HG03378 (cell line): ENCODE results near the gene WDPCP.
"Not testable (repeated sequence)": the region's sequence is repeated elsewhere in the genome, so short reads cannot be mapped to it uniquely, and the experiment has no call there.

ENCODE experiments used
- ATAC-seq: cut with Tn5 transposase; IDR thresholded peaks from one replicate; pipeline ENCODE4 v1.9.1; 2021; ENCODE audit warnings: mild to moderate bottlenecking, moderate library complexity; ENCODE audit not compliant: unreplicated experiment

Gene WDPCP, protein sequence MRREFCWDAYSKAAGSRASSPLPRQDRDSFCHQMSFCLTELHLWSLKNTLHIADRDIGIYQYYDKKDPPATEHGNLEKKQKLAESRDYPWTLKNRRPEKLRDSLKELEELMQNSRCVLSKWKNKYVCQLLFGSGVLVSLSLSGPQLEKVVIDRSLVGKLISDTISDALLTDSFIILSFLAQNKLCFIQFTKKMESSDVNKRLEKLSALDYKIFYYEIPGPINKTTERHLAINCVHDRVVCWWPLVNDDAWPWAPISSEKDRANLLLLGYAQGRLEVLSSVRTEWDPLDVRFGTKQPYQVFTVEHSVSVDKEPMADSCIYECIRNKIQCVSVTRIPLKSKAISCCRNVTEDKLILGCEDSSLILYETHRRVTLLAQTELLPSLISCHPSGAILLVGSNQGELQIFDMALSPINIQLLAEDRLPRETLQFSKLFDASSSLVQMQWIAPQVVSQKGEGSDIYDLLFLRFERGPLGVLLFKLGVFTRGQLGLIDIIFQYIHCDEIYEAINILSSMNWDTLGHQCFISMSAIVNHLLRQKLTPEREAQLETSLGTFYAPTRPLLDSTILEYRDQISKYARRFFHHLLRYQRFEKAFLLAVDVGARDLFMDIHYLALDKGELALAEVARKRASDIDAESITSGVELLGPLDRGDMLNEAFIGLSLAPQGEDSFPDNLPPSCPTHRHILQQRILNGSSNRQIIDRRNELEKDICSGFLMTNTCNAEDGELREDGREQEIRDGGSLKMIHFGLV

DNA sequence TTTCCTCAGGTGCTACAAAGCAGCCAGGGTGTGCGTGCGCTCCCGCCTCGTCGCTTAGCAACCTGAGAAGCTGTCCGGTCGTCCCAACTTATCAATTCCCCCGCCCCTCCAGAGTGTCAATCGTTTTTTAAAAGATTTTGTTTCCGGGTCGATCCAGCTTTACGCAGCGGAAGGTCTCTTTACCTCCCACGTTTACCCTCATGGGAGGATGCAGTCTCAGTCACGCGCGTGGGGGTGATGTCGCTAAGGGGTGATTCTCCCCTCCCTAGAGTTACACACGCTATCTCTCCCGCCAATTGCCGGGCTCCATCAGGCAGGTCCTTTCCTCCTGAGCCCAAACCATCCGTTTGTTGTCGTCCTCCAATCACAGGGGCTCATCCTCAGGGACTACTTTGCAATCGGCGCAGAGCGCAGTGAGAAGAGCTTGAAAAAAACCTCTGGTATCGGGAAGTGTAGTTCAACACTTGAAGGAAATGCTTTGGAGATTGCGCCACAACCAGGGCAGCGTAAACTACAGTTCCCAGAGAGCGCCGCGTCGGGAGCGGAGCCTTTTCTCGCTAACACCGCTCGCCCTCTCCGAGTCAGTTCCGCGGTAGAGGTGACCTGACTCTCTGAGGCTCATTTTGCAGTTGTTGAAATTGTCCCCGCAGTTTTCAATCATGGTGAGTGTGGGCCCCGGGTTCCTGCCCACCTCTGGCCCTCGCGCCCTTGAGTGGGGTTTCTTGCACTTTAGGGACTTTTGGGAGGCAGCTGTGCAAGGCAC lies at the start of gene WDPCP, which contains the start of gene MDH1:
WDPCP (minus strand) TSS at position 93 of the 763 bp plus-strand sequence. CDS start 206 bp downstream, outside the sequence.
MDH1 (plus strand) TSS at position 579 of the 763 bp plus-strand sequence; CDS start at position 660, 81 bp downstream.
- ATAC-seq = peak; percentile 90

GRCh38 chr2:63632382-63632781 lies 44.1 kb upstream of the WDPCP start:
- no peak for ATAC-seq

- ATAC-seq = no peak
These were observed 43.2 kb upstream of the WDPCP start for GRCh38 chr2:63631501-63631900.

DNA sequence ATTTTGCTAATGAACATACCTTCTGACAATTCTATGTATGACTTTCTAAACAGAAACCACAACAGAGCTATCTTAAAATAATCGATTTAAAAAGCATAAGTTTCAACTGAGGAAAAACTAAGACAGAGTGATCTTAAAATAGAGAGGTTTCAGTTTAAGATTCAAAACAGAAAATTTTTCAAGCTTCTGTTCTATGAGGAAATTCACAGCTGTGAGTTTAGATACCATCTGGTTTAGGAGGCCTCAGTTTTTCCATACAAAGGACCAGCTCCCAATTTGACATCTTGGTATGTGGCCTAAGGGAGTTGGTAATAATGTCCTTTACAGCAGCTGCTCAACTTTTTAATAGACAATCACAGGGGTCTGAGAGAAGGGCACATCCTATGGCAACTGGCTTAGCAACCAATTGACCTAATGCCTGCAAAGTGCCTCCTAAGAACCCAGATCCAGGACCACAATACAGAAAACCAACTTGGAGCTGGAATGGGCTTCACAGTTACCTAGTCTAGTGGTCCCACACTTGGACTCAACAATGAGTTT lies 40.2 kb upstream of the WDPCP start:
- no peak for ATAC-seq

- ATAC-seq = no peak
These were observed 39.6 kb upstream of the WDPCP start for GRCh38 chr2:63627866-63628265.

GRCh38 chr2:63623763-63624162 lies 35.5 kb upstream of the WDPCP start:
- ATAC-seq = not testable (repeated sequence)

DNA sequence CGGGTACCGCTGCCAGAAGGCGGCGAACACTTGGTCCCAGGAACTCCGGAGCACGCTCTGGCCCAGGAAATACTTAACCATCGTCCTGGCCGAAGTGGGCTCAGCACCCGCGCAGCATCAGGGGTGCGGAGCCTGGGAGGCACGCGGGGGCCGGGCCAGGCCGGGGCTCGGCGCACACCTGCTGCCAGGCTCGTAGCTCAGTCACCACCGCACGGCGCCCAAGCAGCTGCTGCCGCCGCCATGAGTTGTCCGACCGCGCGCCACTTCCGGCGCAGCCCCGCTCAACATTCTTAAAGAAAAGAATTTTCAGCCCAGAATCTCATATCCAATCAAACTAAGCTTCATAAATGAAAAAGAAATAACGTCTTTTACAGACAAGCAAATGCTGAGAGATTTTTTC lies 34.5 kb upstream of the WDPCP start:
- ATAC-seq = no peak

DNA sequence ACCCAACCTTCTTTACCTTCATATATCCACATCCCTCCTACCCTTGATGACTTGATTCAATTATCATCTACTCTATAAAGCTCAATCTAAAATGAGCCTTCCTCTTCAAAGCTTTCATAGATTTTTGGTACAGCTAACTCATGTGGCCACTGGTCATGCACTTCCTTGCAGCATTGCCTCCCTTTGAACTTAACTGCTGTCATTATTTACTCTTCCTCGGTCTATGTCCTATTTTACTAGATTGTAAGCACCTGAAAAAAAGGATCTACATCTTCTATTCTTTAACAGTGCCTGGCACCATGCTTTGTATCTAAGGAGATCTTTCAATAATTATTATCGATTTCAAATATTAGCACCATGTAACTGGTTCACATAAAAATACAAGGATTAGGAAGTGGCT lies 31.1 kb upstream of the WDPCP start:
- ATAC-seq = no peak

DNA sequence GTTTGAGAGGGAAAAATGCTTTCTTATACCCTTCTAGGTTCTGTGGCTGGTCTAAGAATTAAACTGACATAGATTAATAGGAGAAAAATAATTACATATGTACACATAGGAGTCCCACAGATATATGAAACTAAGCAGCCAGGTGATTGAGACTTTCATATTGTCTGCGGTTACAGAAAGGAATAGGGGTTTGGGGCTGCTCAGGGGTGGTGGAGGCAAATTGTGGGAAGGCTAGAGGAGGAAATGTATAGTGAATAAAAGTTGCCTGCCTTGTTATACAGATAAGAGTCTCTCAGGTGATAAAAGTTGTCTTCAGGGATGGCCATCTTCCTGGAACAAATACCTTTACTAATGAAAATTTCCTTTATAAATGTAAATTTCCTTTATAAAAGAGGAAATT lies 29.1 kb upstream of the WDPCP start:
- ATAC-seq = no peak

DNA sequence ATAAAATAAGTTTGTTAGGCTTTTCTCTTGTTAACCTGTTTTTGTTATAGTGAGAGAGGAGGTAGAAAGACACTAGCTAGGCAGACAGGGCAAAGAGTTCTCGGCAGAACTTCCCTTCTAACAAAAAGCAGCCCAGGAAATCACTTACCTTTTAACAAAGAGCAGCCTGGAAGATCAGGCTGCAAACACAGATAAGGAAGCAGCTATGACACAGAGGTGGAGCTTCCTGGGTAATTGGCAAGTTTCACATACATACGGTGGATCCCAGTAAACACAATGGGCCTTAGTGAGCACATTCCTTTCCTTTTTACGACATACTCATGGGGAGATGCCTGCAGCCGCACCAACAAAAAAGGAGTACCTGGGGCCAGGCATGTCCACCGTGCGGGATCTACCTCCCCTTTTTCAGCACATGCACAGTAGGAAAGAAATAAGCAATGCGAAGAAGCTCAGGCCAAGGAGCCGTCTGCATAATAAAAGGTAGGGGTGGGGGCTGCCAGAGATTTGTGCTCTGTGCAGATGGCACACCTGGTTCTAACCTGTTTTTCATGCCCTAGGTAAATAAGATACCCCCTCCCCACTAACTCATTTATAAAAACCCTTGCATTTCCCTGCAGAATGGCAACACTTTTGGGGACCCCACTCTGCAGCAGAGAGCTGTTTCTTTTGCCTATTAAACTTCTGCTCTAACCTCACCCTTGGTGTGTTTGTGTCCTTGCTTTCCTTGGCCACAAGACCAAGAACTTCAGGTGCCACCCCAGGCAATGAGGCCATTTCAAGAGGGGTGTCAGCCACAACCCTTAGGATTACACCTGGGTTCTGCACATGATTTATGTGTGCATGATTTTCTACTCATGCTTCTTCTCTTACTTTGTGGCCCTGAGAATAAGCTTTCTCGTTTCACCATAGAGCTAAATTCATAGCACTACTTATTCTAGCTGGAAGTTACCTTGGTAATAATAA lies 27.0 kb upstream of the WDPCP start:
- no peak for ATAC-seq

- ATAC-seq = no peak
These were observed 26.2 kb upstream of the WDPCP start for GRCh38 chr2:63614448-63614968.

GRCh38 chr2:63613391-63613901 lies 25.2 kb upstream of the WDPCP start:
- no peak for ATAC-seq

DNA sequence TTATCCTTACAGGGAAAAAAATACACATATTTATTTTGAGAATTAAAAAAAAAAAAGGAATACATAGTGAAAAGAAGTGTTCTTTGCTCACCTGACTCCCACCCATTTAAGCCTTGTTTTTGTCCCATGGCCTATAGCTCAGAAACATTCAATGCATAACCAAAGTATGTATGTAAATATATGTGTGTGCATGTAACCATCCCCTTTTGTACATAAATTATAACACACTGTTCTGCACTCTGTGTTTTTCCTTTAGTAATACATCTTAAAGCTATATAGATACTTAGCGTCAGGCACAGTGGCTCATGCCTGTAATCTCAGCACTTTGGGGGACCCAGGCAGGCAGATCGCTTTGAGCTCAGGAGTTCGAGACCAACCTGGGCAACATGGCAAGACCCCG lies 22.2 kb upstream of the WDPCP start:
- no peak for ATAC-seq

GRCh38 chr2:63608865-63609264 lies 20.6 kb upstream of the WDPCP start:
- not testable (repeated sequence) for ATAC-seq

- ATAC-seq = no peak
These were observed 16.4 kb upstream of the WDPCP start for GRCh38 chr2:63604666-63605065.

DNA sequence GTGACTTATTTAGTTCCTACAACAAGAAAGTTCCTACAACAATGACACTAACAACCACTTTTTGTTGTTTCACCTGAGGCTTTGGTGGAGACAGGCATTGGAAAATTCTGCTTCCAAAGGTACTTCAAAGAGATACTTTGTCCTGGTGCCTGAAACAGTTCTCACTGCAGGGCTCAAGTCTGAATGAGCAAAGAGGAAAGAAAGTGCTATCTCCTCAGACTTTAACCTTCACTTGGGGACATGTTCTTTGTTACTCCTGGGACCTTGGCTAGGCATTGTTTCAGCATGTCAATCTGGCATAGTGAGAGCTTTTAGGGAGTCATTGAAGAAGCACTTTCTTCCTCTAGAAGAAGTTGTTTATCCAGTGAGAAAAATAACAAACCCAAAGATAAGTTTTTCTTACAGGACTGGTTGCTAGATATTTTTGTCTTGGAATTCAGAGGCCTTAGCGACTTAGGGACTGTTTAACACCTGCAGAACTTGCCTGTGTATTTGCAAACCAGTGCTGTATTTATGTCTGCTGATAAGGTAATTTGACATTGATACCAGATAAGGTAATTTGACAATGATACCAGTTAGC lies 12.7 kb upstream of the WDPCP start:
- ATAC-seq = no peak

DNA sequence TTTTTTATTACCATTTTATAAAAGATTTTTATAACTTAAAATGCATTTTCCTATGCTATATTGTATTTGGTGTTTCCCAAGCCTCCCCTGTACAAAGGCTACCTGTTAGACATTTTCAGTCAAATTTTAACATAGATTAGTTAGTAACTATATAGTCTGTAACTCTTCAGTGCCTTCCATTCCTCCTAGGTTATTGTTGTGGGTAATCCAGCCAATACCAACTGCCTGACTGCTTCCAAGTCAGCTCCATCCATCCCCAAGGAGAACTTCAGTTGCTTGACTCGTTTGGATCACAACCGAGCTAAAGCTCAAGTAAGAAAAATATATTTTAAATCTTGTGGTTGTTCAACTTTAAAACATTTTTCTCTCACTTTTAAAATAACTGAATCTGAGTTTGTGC lies 10.7 kb upstream of the WDPCP start:
- ATAC-seq = no peak

- ATAC-seq = no peak
These were observed 8.2 kb upstream of the WDPCP start for GRCh38 chr2:63596401-63596883.

DNA sequence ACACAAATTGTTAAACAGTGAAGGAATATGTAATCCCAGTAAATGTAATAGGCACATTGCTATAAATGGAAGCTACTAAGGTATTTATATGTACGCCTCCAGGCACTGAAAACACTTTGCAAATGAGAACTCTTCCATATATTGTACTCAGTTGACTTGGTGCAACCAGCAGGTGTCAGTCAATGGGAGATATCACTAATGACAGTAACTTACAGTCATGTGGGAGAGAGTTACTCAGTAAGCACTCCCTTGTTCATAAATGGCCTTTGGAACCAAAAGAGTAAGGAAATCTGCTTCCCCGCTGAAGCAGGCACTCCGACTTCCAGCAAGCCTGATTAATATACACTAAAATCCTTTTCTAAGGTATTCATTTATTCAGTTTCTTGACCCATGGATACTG lies 6.4 kb upstream of the WDPCP start:
- no peak for ATAC-seq
